Kidney tubule cell (primary cell): ENCODE data around the gene PACRG.

ENCODE experiments used
- DNase-seq: peaks from one replicate; pipeline ENCODE4 v3.0.0-alpha.2; 2018; ENCODE audit warnings: low spot score

PACRG gene

GRCh38 chr6:162785632-162786242 is 58.0 kb downstream of the PACRG start:
- DNase-seq, result no peak

GRCh38 chr6:162798546-162799266 is 70.9 kb downstream of the PACRG start:
- no peak for DNase-seq

GRCh38 chr6:162814426-162814973 is 86.7 kb downstream of the PACRG start:
- DNase-seq, result no peak

- DNase-seq, result no peak
Measured at GRCh38 chr6:162817196-162817595, 89.4 kb downstream of the PACRG start.

GRCh38 chr6:162819284-162819683 is 91.5 kb downstream of the PACRG start:
- DNase-seq, result no peak

GRCh38 chr6:162821102-162821501 is 93.3 kb downstream of the PACRG start:
- DNase-seq, result no peak

- DNase-seq, result no peak
Measured at GRCh38 chr6:162825597-162825996, 97.8 kb downstream of the PACRG start.

GRCh38 chr6:162829013-162829742 is 101.4 kb downstream of the PACRG start:
- DNase-seq, result no peak

GRCh38 chr6:162833776-162834175 is 106.0 kb downstream of the PACRG start:
- DNase-seq, result no peak

GRCh38 chr6:162845972-162846371 is 118.2 kb downstream of the PACRG start:
- no peak for DNase-seq

- DNase-seq, result no peak
Measured at GRCh38 chr6:162846723-162847122, 118.9 kb downstream of the PACRG start.

- no peak for DNase-seq
Measured at GRCh38 chr6:162849269-162849668, 121.5 kb downstream of the PACRG start.

GRCh38 chr6:162852192-162852591 is 124.4 kb downstream of the PACRG start:
- no peak for DNase-seq

- no peak for DNase-seq
Measured at GRCh38 chr6:162852840-162853577, 125.2 kb downstream of the PACRG start.

- DNase-seq, result no peak
Measured at GRCh38 chr6:162854228-162854627, 126.5 kb downstream of the PACRG start.

- DNase-seq, result peak; percentile 33
Measured at GRCh38 chr6:162854734-162855191, 127.0 kb downstream of the PACRG start.

- DNase-seq, result peak; percentile 77
Measured at GRCh38 chr6:162856885-162857284, 129.1 kb downstream of the PACRG start.

- no peak for DNase-seq
Measured at GRCh38 chr6:162857326-162857725, 129.6 kb downstream of the PACRG start.

GRCh38 chr6:162862462-162862861 is 134.7 kb downstream of the PACRG start:
- DNase-seq, result no peak

GRCh38 chr6:162862941-162863340 is 135.2 kb downstream of the PACRG start:
- no peak for DNase-seq

GRCh38 chr6:162863821-162864220 is 136.0 kb downstream of the PACRG start:
- no peak for DNase-seq

GRCh38 chr6:162864911-162865310 is 137.1 kb downstream of the PACRG start:
- no peak for DNase-seq
